GM12891 (cell line): ENCODE data around the gene ATF5.
"Not testable (repeated sequence)": the region's sequence is repeated elsewhere in the genome, so short reads cannot be mapped to it uniquely, and the experiment has no call there.

Source experiments
- POLR2A ChIP-seq: IDR thresholded peaks from 2 replicates; pipeline ENCODE4 v1.6.1; 2011; ENCODE audit warnings: low read depth, low read length, control low read depth
- POLR2AphosphoS5 ChIP-seq: IDR thresholded peaks from 2 replicates; pipeline ENCODE4 v1.6.1; 2011; ENCODE audit warnings: low read depth, low read length, control low read depth
- POU2F2 ChIP-seq: IDR thresholded peaks from 2 replicates; pipeline ENCODE4 v1.6.1; 2011; ENCODE audit warnings: low read depth, mild to moderate bottlenecking, control low read depth, low read length, moderate library complexity
- SPI1 ChIP-seq: IDR thresholded peaks from 2 replicates; pipeline ENCODE4 v1.6.1; 2011; ENCODE audit warnings: low read depth, low read length, control low read depth
- TAF1 ChIP-seq: IDR thresholded peaks from 2 replicates; pipeline ENCODE4 v1.6.1; 2011; ENCODE audit warnings: low read depth, low read length, control low read depth

GRCh38 chr19:49959892-49960291 lies 30.9 kb downstream of the ATF5 start:
- TF ChIP-seq TAF1, POLR2AphosphoS5, POLR2A, SPI1, POU2F2: not testable (repeated sequence)
